ENCODE data around the gene OPN3.

Gene OPN3

GRCh38 chr1:241645199-241645598 is 5.0 kb upstream of the OPN3 start:
- DNase-seq: no peak

- DNase-seq: no peak
Measured at GRCh38 chr1:241644259-241644658, 4.1 kb upstream of the OPN3 start.

GRCh38 chr1:241642593-241642944 is 2.4 kb upstream of the OPN3 start:
- no peak for DNase-seq

- DNase-seq: no peak
Measured at GRCh38 chr1:241641773-241642592, 1.8 kb upstream of the OPN3 start.

- no peak for DNase-seq
Measured at GRCh38 chr1:241640867-241641622, 876 bp upstream of the OPN3 start.

GRCh38 chr1:241639623-241640148 is 483 bp downstream of the OPN3 start:
- peak; percentile 58 for DNase-seq

- DNase-seq: no peak
Measured at GRCh38 chr1:241638909-241639622, 1.1 kb downstream of the OPN3 start.

- DNase-seq: no peak
Measured at GRCh38 chr1:241638099-241638682, 2.0 kb downstream of the OPN3 start.

GRCh38 chr1:241637604-241638003 is 2.6 kb downstream of the OPN3 start:
- DNase-seq: no peak

- no peak for DNase-seq
Measured at GRCh38 chr1:241637046-241637590, 3.1 kb downstream of the OPN3 start.

- no peak for DNase-seq
Measured at GRCh38 chr1:241636291-241636690, 3.9 kb downstream of the OPN3 start.

GRCh38 chr1:241635556-241636152 is 4.5 kb downstream of the OPN3 start:
- DNase-seq: no peak

- DNase-seq: no peak
Measured at GRCh38 chr1:241632987-241633386, 7.2 kb downstream of the OPN3 start.

GRCh38 chr1:241631674-241632073 is 8.5 kb downstream of the OPN3 start:
- DNase-seq: no peak

GRCh38 chr1:241630899-241631298 is 9.3 kb downstream of the OPN3 start:
- DNase-seq: no peak

GRCh38 chr1:241630476-241630875 is 9.7 kb downstream of the OPN3 start:
- no peak for DNase-seq

GRCh38 chr1:241630005-241630404 is 10.2 kb downstream of the OPN3 start:
- no peak for DNase-seq

GRCh38 chr1:241627453-241628259 is 12.5 kb downstream of the OPN3 start:
- DNase-seq: peak; percentile 40

GRCh38 chr1:241624935-241625334 is 15.2 kb downstream of the OPN3 start:
- DNase-seq: no peak

GRCh38 chr1:241622669-241623068 is 17.5 kb downstream of the OPN3 start:
- no peak for DNase-seq

GRCh38 chr1:241617426-241617825 is 22.7 kb downstream of the OPN3 start:
- no peak for DNase-seq

Measured in COR-L47 (cell line).